ENCODE measurements around the gene RNF126. TPM values are rescaled to one million over a fixed set of nuclear protein-coding genes. Genes with fewer than 3 reads are reported as not detected.
A peak's percentile ranks its signal among the peaks of the same experiment; 100 is the strongest.
"Not testable (repeated sequence)": the region's sequence is repeated elsewhere in the genome, so short reads cannot be mapped to it uniquely, and the experiment has no call there.

The RNF126 gene
- total RNA-seq, 2 donors from 2014 or later, result 19.2 to 35.9 TPM

GRCh38 chr19:607301-608154 is 55.5 kb downstream of the RNF126 start:
- DNase-seq, result no peak
- intact Hi-C loops (cut with DNase I), result no loop called here
- no peak for ATAC-seq

GRCh38 chr19:605061-605971 is 57.7 kb downstream of the RNF126 start:
- intact Hi-C loops (cut with DNase I); DNase-seq; ATAC-seq: not testable (repeated sequence)

- intact Hi-C loops (cut with DNase I), result no loop called here
- no peak for ATAC-seq
- no peak for DNase-seq
These were observed 58.7 kb downstream of the RNF126 start for GRCh38 chr19:604355-604754.

- intact Hi-C loops (cut with DNase I); DNase-seq; ATAC-seq: not testable (repeated sequence)
These were observed 59.2 kb downstream of the RNF126 start for GRCh38 chr19:603779-604178.

- DNase-seq; intact Hi-C loops (cut with DNase I); ATAC-seq: not testable (repeated sequence)
These were observed 59.7 kb downstream of the RNF126 start for GRCh38 chr19:603302-603639.

GRCh38 chr19:602391-603301 is 60.4 kb downstream of the RNF126 start:
- DNase-seq (no peak), ATAC-seq (peak in 1 of 2 donors; percentile 58)

GRCh38 chr19:601790-602189 is 61.2 kb downstream of the RNF126 start:
- DNase-seq (no peak), ATAC-seq (no peak)
- intact Hi-C loops (cut with DNase I), result no loop called here

More at GRCh38 chr19:602391-603301, 60.4 kb downstream of the RNF126 start:
- intact Hi-C loops (cut with DNase I), result no loop called here

GRCh38 chr19:601310-601709 is 61.7 kb downstream of the RNF126 start:
- no peak for DNase-seq
- no peak for ATAC-seq
- intact Hi-C loops (cut with DNase I), result no loop called here

Other genes starting within 250 kb of the RNF126 start
- gene SHC2, start 202.2 kb downstream of the RNF126 start, total RNA-seq, result 10 to 100 TPM; 10.7 to 19.4 TPM
- under 1 TPM; 0.24 to 0.41 TPM for gene MADCAM1, start 166.7 kb downstream of the RNF126 start, total RNA-seq
- 10 to 100 TPM; 12.1 to 14.9 TPM for gene TPGS1, start 155.7 kb downstream of the RNF126 start, total RNA-seq
- gene CDC34, start 131.5 kb downstream of the RNF126 start, total RNA-seq, result 10 to 100 TPM; 63.9 to 71.0 TPM
- gene GZMM, start 119.2 kb downstream of the RNF126 start, total RNA-seq, result 1 to 10 TPM in 1 of 2 donors, under 1 TPM in 1; 0.81 to 1.1 TPM
- gene BSG, start 90.6 kb downstream of the RNF126 start, total RNA-seq, result 1,000 to 10,000 TPM in 1 of 2 donors, 100 to 1,000 TPM in 1; 847 to 1,152 TPM
- 1 to 10 TPM; 4.3 to 10.0 TPM for gene HCN2, start 73.3 kb downstream of the RNF126 start, total RNA-seq
- gene POLRMT, start 29.7 kb downstream of the RNF126 start, total RNA-seq, result 10 to 100 TPM; 33.7 to 43.6 TPM
- gene FGF22, start 23.3 kb downstream of the RNF126 start, total RNA-seq, result under 1 TPM in 1 of 2 donors, not detected in 1; 0.44 TPM
- gene FSTL3, start 13.2 kb upstream of the RNF126 start, total RNA-seq, result 100 to 1,000 TPM in 1 of 2 donors, 10 to 100 TPM in 1; 33.5 to 118 TPM
- gene PRSS57, start 32.2 kb upstream of the RNF126 start, total RNA-seq, result not detected
- gene PALM, start 45.7 kb upstream of the RNF126 start, total RNA-seq, result 10 to 100 TPM; 48.9 to 49.7 TPM
- under 1 TPM in 1 of 2 donors, not detected in 1; 0.18 TPM for gene MISP, start 87.9 kb upstream of the RNF126 start, total RNA-seq
- 100 to 1,000 TPM in 1 of 2 donors, 10 to 100 TPM in 1; 90.1 to 131 TPM for gene PTBP1, start 134.2 kb upstream of the RNF126 start, total RNA-seq
- gene PLPPR3, start 158.7 kb upstream of the RNF126 start, total RNA-seq, result under 1 TPM; 0.21 to 0.27 TPM
- gene AZU1, start 164.6 kb upstream of the RNF126 start, total RNA-seq, result under 1 TPM in 1 of 2 donors, not detected in 1; 0.18 TPM
- not detected for gene PRTN3, start 177.8 kb upstream of the RNF126 start, total RNA-seq
- 1 to 10 TPM; 1.5 to 2.4 TPM for gene ELANE, start 189.1 kb upstream of the RNF126 start, total RNA-seq
- gene CFD, start 196.4 kb upstream of the RNF126 start, total RNA-seq, result 100 to 1,000 TPM; 277 to 861 TPM
- gene MED16, start 230.0 kb upstream of the RNF126 start, total RNA-seq, result 10 to 100 TPM; 25.4 to 27.4 TPM
- gene RNU6-9, start 230.3 kb upstream of the RNF126 start, total RNA-seq, result not detected